GM12865 (cell line): ENCODE measurements around the gene CNOT9.

Experiments
- DNase-seq: peaks from one replicate; pipeline ENCODE4 v3.0.0; 2010; ENCODE audit warnings: low read depth
- H3K4me3 ChIP-seq: 2 replicates; pipeline ENCODE4 v1.5.1; 2011; ENCODE audit warnings: mild to moderate bottlenecking, low read depth, low read length, control low read depth
- CTCF ChIP-seq: IDR thresholded peaks from 2 replicates; pipeline ENCODE4 v1.5.1; 2011; ENCODE audit warnings: low read length, control low read depth, low read depth, inconsistent platforms; ENCODE audit not compliant: insufficient read depth; ENCODE audit errors: missing control alignments

CNOT9 gene

GRCh38 chr2:218643751-218644310 is 75.2 kb downstream of the CNOT9 start:
- no peak for TF ChIP-seq CTCF

GRCh38 chr2:218644721-218645120 is 76.1 kb downstream of the CNOT9 start:
- DNase-seq: no peak
- H3K4me3 ChIP-seq: no peak overlapping the region
- no peak for TF ChIP-seq CTCF

More at GRCh38 chr2:218643751-218644310, 75.2 kb downstream of the CNOT9 start:
- H3K4me3 ChIP-seq: no peak overlapping the region
- DNase-seq: no peak

GRCh38 chr2:218645126-218645525 is 76.5 kb downstream of the CNOT9 start:
- no peak for DNase-seq
- no peak overlapping the region for H3K4me3 ChIP-seq
- TF ChIP-seq CTCF: no peak
